C4-2B (cell line): ENCODE data around the gene PPP1R14D.

Experiments
- ZFX ChIP-seq: fragments of 450-650 bp; IDR thresholded peaks from 2 replicates; pipeline ENCODE4 v1.6.1; 2017
- TF ChIP-seq, protein P1 (sequence below): fragments of 450-650 bp; conservative IDR thresholded peaks from 2 replicates; pipeline ENCODE4 v1.5.1; 2017; ENCODE audit warnings: mild to moderate bottlenecking

DNA sequence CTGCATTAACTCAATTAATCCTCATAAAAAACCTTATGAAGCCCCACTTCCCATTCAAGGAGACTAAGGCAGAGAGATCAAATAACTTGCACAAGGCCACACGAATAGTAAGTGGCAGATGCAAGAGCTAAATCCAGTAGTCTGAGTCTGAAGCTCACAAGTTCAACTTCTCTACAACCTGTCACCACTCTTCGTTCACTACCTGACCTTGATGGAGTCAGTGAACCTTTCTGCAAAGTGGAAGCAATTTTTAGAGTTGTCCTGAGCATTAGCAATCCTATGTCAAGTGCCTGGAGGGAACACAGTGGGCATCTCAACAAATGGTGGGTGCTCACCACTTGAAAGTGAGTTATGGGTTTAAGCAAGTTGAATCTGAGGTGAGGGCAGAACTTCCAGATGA lies 13.2 kb upstream of the PPP1R14D start:
- TF ChIP-seq, protein P1, sequence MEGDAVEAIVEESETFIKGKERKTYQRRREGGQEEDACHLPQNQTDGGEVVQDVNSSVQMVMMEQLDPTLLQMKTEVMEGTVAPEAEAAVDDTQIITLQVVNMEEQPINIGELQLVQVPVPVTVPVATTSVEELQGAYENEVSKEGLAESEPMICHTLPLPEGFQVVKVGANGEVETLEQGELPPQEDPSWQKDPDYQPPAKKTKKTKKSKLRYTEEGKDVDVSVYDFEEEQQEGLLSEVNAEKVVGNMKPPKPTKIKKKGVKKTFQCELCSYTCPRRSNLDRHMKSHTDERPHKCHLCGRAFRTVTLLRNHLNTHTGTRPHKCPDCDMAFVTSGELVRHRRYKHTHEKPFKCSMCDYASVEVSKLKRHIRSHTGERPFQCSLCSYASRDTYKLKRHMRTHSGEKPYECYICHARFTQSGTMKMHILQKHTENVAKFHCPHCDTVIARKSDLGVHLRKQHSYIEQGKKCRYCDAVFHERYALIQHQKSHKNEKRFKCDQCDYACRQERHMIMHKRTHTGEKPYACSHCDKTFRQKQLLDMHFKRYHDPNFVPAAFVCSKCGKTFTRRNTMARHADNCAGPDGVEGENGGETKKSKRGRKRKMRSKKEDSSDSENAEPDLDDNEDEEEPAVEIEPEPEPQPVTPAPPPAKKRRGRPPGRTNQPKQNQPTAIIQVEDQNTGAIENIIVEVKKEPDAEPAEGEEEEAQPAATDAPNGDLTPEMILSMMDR = no peak
- no peak for TF ChIP-seq ZFX
